IMR-90 (cell line): ENCODE results near the gene SIRPB1. TPM values are rescaled to one million over a fixed set of nuclear protein-coding genes. Genes with fewer than 3 reads are reported as not detected.
"Not testable (repeated sequence)": the region's sequence is repeated elsewhere in the genome, so short reads cannot be mapped to it uniquely, and the experiment has no call there.

ENCODE experiments used
- ATAC-seq: fragments of 200-7000 bp; cut with Tn5 transposase; 2 replicates; pipeline ENCODE4 v1.9.1; 2020; ENCODE audit warnings: low read depth, mild to moderate bottlenecking, moderate library complexity
- BruUV-seq: library from RNA; stranded (reverse); fragments of 400-500 nt; replicated peaks from 2 replicates; lab custom pipeline; 2021; lab: Mats Ljungman, UMichigan
- CTCF ChIA-PET: fragments of 300-600 bp; formaldehyde crosslinking; extraction: SDS; loops from one replicate; lab custom pipeline; 2021; ENCODE audit warnings: antibody characterized with exemption; lab: Yijun Ruan, JAX
- POLR2A ChIA-PET: fragments of 300-600 bp; sonication (Branson Sonifier 250); formaldehyde crosslinking; loops from one replicate; lab custom pipeline; 2022; ENCODE audit warnings: antibody characterized with exemption; ENCODE audit not compliant: unreplicated experiment; lab: Charles Lee
- DNase-seq: peaks from one replicate; pipeline ENCODE4 v3.0.0; 2013
- H2AFZ ChIP-seq: replicated peaks from 2 replicates; pipeline ENCODE3; 2013; ENCODE audit warnings: low read length, mild to moderate bottlenecking; ENCODE audit not compliant: poor library complexity
- H2AK5ac ChIP-seq: 2 replicates; pipeline ENCODE4 v1.6.1; 2013; ENCODE audit warnings: low read depth, low read length, inconsistent platforms
- H2AK9ac ChIP-seq: replicated peaks from 2 replicates; pipeline ENCODE3; 2013; ENCODE audit warnings: mild to moderate bottlenecking, low read depth, low read length, moderate library complexity; ENCODE audit not compliant: poor library complexity
- H2BK120ac ChIP-seq: 2 replicates; pipeline ENCODE4 v1.6.1; 2013; ENCODE audit warnings: low read depth, low read length, inconsistent platforms
- H2BK15ac ChIP-seq: 3 replicates; pipeline ENCODE4 v1.6.1; 2013; ENCODE audit warnings: low read depth, low read length, inconsistent platforms
- H2BK20ac ChIP-seq: 2 replicates; pipeline ENCODE4 v1.6.1; 2013; ENCODE audit warnings: low read depth, mild to moderate bottlenecking, inconsistent platforms, low read length, moderate library complexity
- H2BK5ac ChIP-seq: 2 replicates; pipeline ENCODE4 v1.6.1; 2013; ENCODE audit warnings: mild to moderate bottlenecking, low read depth, low read length, inconsistent platforms; ENCODE audit not compliant: poor library complexity, severe bottlenecking
- H3K14ac ChIP-seq: replicated peaks from 2 replicates; pipeline ENCODE4 v1.6.1; 2013; ENCODE audit warnings: low read depth, low read length, inconsistent platforms
- H3K18ac ChIP-seq: 2 replicates; pipeline ENCODE4 v1.6.1; 2013; ENCODE audit warnings: low read depth, low read length, control low read depth
- H3K23ac ChIP-seq: 2 replicates; pipeline ENCODE4 v1.6.1; 2013; ENCODE audit warnings: low read depth, low read length, inconsistent platforms
- H3K27ac ChIP-seq: 2 replicates; pipeline ENCODE4 v1.5.1; 2013; ENCODE audit warnings: mild to moderate bottlenecking, control low read depth, low read length; ENCODE audit not compliant: insufficient read depth
- H3K27me3 ChIP-seq: 2 replicates; pipeline ENCODE4 v1.6.1; 2013; ENCODE audit warnings: low read length; ENCODE audit not compliant: control insufficient read depth, insufficient read depth
- H3K36me3 ChIP-seq: 2 replicates; pipeline ENCODE4 v1.6.1; 2013; ENCODE audit warnings: low read length, mixed read lengths; ENCODE audit not compliant: control insufficient read depth, insufficient read depth
- H3K4ac ChIP-seq: 2 replicates; pipeline ENCODE4 v1.6.1; 2013; ENCODE audit warnings: low read depth, low read length, inconsistent platforms
- H3K4me1 ChIP-seq: 2 replicates; pipeline ENCODE4 v1.6.1; 2013; ENCODE audit warnings: low read length, mixed read lengths; ENCODE audit not compliant: control insufficient read depth, insufficient read depth
- H3K4me2 ChIP-seq: 2 replicates; pipeline ENCODE4 v1.6.1; 2013; ENCODE audit warnings: low read depth, mild to moderate bottlenecking, control low read depth, low read length, moderate library complexity
- H3K4me3 ChIP-seq: 2 replicates; pipeline ENCODE4 v1.5.1; 2013; ENCODE audit warnings: low read depth, mild to moderate bottlenecking, control low read depth, low read length, moderate library complexity; ENCODE audit not compliant: insufficient read depth
- H3K56ac ChIP-seq: 2 replicates; pipeline ENCODE4 v1.6.1; 2013; ENCODE audit warnings: low read length, inconsistent platforms; ENCODE audit not compliant: insufficient read depth; ENCODE audit errors: extremely low read depth
- H3K79me1 ChIP-seq, 2 experiments: 2 replicates each; pipeline ENCODE4 v1.6.1; 2013; ENCODE audit warnings: low read length in 2 of 2, inconsistent platforms in 1 of 2, low read depth in 1 of 2
- H3K9ac ChIP-seq: 2 replicates; pipeline ENCODE4 v1.6.1; 2013; ENCODE audit warnings: low read depth, low read length, control low read depth
- H3K9me1 ChIP-seq: 2 replicates; pipeline ENCODE4 v1.6.1; 2013; ENCODE audit warnings: low read length, inconsistent platforms; ENCODE audit not compliant: insufficient read depth
- H3K9me3 ChIP-seq: 2 replicates; pipeline ENCODE4 v1.6.1; 2013; ENCODE audit warnings: low read length; ENCODE audit not compliant: control insufficient read depth, insufficient read depth
- H4K20me1 ChIP-seq: 2 replicates; pipeline ENCODE4 v1.6.1; 2013; ENCODE audit warnings: low read length, inconsistent platforms; ENCODE audit not compliant: insufficient read depth
- H4K5ac ChIP-seq: 2 replicates; pipeline ENCODE4 v1.6.1; 2013; ENCODE audit warnings: mild to moderate bottlenecking, low read depth, low read length, control low read depth
- H4K8ac ChIP-seq, 2 experiments: 2 replicates each; pipeline ENCODE4 v1.6.1; 2013; ENCODE audit warnings: low read depth in 2 of 2, low read length in 2 of 2, control low read depth in 1 of 2, inconsistent platforms in 1 of 2
- H4K91ac ChIP-seq: 2 replicates; pipeline ENCODE4 v1.6.1; 2013; ENCODE audit warnings: low read depth, low read length, inconsistent platforms; ENCODE audit not compliant: insufficient read depth
- WGBS, 2 experiments: methylation state at CpG; one replicate each; pipeline versions ENCODE4 v1.1.5 to v1.1.7; 2013; ENCODE audit warnings: missing lambda C conversion rate in 2 of 2; ENCODE audit not compliant: insufficient read length in 1 of 2; ENCODE audit errors: extremely low coverage in 2 of 2; 5-methylcytosine and 5-hydroxymethylcytosine counted together
- dilution Hi-C: fragments of 300-500 bp; cut with HindIII; formaldehyde crosslinking; loops from one replicate; pipeline ENCODE4 v1.14.3; 2018; ENCODE audit warnings: low sequenced_read_pairs; ENCODE audit not compliant: unreplicated experiment
- in situ Hi-C: fragments of 300-500 bp; cut with MboI; formaldehyde crosslinking; loops from 3 replicates; pipeline ENCODE4 v1.14.3; 2019; ENCODE audit warnings: low sequenced_read_pairs, inconsistent platforms, mixed read lengths
- intact Hi-C: fragments of 100-400 bp; cut with micrococcal nuclease; formaldehyde crosslinking; loops from 2 replicates; pipeline ENCODE4 v1.10.0; 2022
- polyA plus RNA-seq, 3 experiments: library from polyadenylated mRNA; depleted of rRNA; stranded (reverse); fragments of >200 nt; gene quantifications; 2 replicates each; pipeline ENCODE4 v1.2.3, GENCODE V29; 2012; ENCODE audit warnings: low replicate concordance in 1 of 3
- total RNA-seq: library from RNA; depleted of rRNA; stranded (reverse); fragments of >200 nt; gene quantifications from 2 replicates; pipeline ENCODE4 v1.2.3, GENCODE V29; 2012
- TF ChIP-seq, protein P1 (sequence below): conservative IDR thresholded peaks from 2 replicates; pipeline ENCODE4 v1.5.1; 2012; ENCODE audit warnings: mild to moderate bottlenecking, low read depth, low read length, improper control_type of control experiment

SIRPB1 gene
- total and polyA plus RNA-seq, 2 of the 4 experiments (the other 2 are of a cell fraction) = 0.90 to 1.6 TPM

DNA sequence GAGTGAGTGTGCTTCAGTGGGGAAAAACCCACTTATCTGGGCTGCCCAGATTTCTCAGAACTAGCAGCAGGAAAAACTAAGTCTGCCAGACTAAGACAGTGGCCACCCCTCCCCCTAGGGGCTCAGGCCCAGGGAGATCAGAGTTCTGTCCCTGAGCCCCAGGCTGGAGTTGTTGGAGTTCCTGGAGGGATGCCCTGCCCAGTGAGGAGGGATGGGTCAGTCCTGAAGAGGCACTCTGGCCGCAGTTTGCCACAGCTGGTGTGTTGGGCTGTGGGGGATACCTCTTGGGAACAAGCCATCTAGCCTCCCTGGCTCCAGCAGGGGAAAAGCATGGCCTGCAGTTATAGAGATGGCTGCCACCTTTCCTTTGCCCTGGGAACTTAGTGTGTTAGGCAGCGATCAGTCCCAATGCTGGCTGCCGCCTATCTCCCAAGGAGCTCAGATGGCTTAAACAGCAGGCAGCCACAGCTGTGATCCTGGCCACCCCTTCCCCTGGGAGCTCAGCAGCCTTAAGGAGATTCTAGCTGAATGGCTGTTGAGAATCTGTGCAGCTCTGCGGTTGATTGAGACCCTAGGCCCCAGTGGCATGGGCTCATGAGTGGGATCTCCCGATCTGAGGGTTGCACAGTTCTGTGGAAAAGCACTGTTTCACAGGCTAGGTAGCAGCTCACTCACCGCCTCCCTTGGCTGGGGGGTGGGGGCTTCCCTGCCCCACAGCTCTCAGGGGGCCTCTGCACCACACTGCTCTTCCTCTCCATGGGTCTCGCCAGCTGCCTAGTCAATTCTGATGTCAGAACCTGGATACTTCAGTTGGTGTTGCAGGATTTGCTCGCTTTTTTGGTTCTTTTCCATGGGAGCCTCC is 24.5 kb upstream of the SIRPB1 start (continued):
- TF ChIP-seq, protein P1, sequence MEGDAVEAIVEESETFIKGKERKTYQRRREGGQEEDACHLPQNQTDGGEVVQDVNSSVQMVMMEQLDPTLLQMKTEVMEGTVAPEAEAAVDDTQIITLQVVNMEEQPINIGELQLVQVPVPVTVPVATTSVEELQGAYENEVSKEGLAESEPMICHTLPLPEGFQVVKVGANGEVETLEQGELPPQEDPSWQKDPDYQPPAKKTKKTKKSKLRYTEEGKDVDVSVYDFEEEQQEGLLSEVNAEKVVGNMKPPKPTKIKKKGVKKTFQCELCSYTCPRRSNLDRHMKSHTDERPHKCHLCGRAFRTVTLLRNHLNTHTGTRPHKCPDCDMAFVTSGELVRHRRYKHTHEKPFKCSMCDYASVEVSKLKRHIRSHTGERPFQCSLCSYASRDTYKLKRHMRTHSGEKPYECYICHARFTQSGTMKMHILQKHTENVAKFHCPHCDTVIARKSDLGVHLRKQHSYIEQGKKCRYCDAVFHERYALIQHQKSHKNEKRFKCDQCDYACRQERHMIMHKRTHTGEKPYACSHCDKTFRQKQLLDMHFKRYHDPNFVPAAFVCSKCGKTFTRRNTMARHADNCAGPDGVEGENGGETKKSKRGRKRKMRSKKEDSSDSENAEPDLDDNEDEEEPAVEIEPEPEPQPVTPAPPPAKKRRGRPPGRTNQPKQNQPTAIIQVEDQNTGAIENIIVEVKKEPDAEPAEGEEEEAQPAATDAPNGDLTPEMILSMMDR = no peak

DNA sequence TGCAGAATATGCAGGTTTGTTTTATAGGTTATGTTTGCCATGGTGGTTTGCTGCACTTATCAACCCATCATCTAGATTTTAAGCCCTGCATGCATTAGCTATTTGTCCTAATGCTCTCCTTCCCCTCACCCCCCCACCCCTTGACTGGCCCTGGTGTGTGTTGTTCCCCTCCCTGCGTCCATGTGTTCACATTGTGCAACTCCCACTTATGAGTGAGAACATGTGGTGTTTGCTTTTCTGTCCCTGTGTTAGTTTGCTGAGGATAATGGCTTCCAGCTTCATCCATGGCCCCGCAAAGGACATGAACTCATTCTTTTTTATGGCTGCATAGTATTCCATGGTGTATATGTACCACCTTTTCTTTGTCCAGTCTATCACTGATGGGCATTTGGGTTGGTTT is 18.8 kb upstream of the SIRPB1 start:
- H2AK9ac ChIP-seq, H3K9me3 ChIP-seq, H3K27ac ChIP-seq, H2AFZ ChIP-seq, dilution Hi-C loops, POLR2A ChIA-PET, DNase-seq, intact Hi-C loops, H2BK5ac ChIP-seq, H3K56ac ChIP-seq, in situ Hi-C loops, H3K36me3 ChIP-seq, H3K4me1 ChIP-seq, H4K20me1 ChIP-seq, H4K91ac ChIP-seq, H3K9ac ChIP-seq, H3K79me1 ChIP-seq, H4K8ac ChIP-seq, H3K4me3 ChIP-seq, H3K4ac ChIP-seq, H2BK120ac ChIP-seq, H4K5ac ChIP-seq, ATAC-seq, H2BK15ac ChIP-seq, H3K27me3 ChIP-seq, H3K9me1 ChIP-seq, H3K23ac ChIP-seq, H2AK5ac ChIP-seq, H3K14ac ChIP-seq, H2BK20ac ChIP-seq, H3K4me2 ChIP-seq, H3K18ac ChIP-seq, CTCF ChIA-PET, BruUV-seq: not testable (repeated sequence)
- no CpG with 5 or more reads among the region's 2 CpGs for WGBS, 2 experiments
